Prostate gland (tissue), 2 donors: Measurements from ENCODE around the gene KATNB1.

Experiments used
- POLR2A ChIP-seq: fragments of 450-650 bp; IDR thresholded peaks from one replicate; pipeline ENCODE4 v1.6.1; 2016; ENCODE audit warnings: antibody characterized with exemption, mild to moderate bottlenecking
- POLR2AphosphoS5 ChIP-seq: sonication (generic); formaldehyde crosslinking; IDR thresholded peaks from one replicate; pipeline ENCODE4 v1.6.1; 2017; ENCODE audit warnings: antibody characterized with exemption
- TF ChIP-seq, protein P1 (sequence below), 4 experiments: fragments of 200-600 bp in 2 of 4; fragments of 450-650 bp in 2 of 4; sonication (generic) in 2 of 4; IDR thresholded peaks; 1 replicate in 3 of 4; 2 replicates in 1 of 4; pipeline ENCODE4 v1.5.1; 2016 to 2019; ENCODE audit warnings: antibody characterized with exemption in 4 of 4, mild to moderate bottlenecking in 2 of 4, moderate library complexity in 2 of 4

GRCh38 chr16:57759131-57759530, 23.6 kb downstream of the KATNB1 start:
- TF ChIP-seq, protein P1, sequence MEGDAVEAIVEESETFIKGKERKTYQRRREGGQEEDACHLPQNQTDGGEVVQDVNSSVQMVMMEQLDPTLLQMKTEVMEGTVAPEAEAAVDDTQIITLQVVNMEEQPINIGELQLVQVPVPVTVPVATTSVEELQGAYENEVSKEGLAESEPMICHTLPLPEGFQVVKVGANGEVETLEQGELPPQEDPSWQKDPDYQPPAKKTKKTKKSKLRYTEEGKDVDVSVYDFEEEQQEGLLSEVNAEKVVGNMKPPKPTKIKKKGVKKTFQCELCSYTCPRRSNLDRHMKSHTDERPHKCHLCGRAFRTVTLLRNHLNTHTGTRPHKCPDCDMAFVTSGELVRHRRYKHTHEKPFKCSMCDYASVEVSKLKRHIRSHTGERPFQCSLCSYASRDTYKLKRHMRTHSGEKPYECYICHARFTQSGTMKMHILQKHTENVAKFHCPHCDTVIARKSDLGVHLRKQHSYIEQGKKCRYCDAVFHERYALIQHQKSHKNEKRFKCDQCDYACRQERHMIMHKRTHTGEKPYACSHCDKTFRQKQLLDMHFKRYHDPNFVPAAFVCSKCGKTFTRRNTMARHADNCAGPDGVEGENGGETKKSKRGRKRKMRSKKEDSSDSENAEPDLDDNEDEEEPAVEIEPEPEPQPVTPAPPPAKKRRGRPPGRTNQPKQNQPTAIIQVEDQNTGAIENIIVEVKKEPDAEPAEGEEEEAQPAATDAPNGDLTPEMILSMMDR (IDR thresholded peaks at IDR 0.05): no peak
- no peak for TF ChIP-seq POLR2A
- TF ChIP-seq POLR2AphosphoS5: no peak
